ENCODE results near the gene PRUNE1. TPM values are rescaled to one million over a fixed set of nuclear protein-coding genes. Genes with fewer than 3 reads are reported as not detected.

Gene PRUNE1
- total RNA-seq, 2 experiments from 2014 or later: 18.8 to 20.8 TPM

DNA sequence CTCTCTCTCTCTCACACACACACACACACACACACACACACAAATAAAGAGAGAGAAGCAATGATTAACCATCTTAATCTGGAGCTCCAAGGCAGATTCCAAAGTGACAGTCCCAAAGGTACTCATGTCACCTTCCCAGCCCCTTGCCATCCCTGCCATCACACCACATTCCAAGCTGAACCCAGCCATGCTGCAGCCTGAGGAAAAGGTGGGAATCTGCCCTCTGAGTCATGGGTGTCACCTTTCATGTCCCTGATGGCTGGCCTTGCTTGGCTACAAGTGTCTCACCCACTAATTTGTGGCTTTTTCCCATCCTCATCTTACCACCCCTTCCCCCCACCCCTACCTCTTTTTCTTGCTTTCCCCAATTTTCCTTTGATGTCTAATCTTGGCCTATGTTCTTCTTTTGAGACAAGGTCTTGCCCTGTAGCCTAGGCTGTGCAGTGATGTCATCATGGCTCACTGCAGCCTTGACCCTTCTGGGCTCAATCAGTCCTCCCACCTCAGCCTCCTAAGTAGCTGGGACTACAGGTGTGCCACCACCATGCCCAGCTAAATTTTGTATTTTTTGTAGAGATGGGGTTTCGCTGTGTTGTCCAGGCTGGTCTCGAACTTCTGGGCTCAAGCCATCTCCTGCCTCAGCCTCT, 22.9 kb upstream of the PRUNE1 start:
- intact Hi-C loops (cut with micrococcal nuclease; ENCODE audit: unreplicated experiment): no loop called here
- H3K36me3 ChIP-seq (ENCODE audit: insufficient read depth, low read length): no peaks in the 10 kb centered on the region
- H3K4me2 ChIP-seq (ENCODE audit: low read length): no peak overlapping the region
- H3K27ac ChIP-seq (ENCODE audit: low read depth, low read length, poor library complexity, severe bottlenecking): no peak overlapping the region
- ChIA-PET CTCF (ENCODE audit: unreplicated experiment) (no interaction called here), POLR2A (interaction anchor here (0.6 kb wide), 3 partner anchors 11 to 520 kb away, joined by 4 read pairs; no protein-coding TSS in a partner anchor)
- no TSS peak for BruUV-seq (replicated peaks)
- no peaks in the 10 kb centered on the region for H4K20me1 ChIP-seq (ENCODE audit: insufficient read depth, low read length)
- no peaks in the 10 kb centered on the region for H3K9me3 ChIP-seq (ENCODE audit: low read length)
- DNase-seq (ENCODE audit: low spot score): no peak
- no peaks in the 10 kb centered on the region for H3K9me2 ChIP-seq (ENCODE audit: insufficient read depth, low read length)
- no peaks in the 10 kb centered on the region for H3K79me2 ChIP-seq (ENCODE audit: insufficient read depth, low read depth, low read length)
- no peak overlapping the region for H3K4me3 ChIP-seq (ENCODE audit: low read depth, low read length, poor library complexity, severe bottlenecking)
- no peak overlapping the region for H2AFZ ChIP-seq (ENCODE audit: low read length)
- no peak for TF ChIP-seq EZH2phosphoT487 (IDR thresholded peaks at IDR 0.05; ENCODE audit: borderline replicate concordance, low read depth, low read length)
- TF ChIP-seq, protein P1, sequence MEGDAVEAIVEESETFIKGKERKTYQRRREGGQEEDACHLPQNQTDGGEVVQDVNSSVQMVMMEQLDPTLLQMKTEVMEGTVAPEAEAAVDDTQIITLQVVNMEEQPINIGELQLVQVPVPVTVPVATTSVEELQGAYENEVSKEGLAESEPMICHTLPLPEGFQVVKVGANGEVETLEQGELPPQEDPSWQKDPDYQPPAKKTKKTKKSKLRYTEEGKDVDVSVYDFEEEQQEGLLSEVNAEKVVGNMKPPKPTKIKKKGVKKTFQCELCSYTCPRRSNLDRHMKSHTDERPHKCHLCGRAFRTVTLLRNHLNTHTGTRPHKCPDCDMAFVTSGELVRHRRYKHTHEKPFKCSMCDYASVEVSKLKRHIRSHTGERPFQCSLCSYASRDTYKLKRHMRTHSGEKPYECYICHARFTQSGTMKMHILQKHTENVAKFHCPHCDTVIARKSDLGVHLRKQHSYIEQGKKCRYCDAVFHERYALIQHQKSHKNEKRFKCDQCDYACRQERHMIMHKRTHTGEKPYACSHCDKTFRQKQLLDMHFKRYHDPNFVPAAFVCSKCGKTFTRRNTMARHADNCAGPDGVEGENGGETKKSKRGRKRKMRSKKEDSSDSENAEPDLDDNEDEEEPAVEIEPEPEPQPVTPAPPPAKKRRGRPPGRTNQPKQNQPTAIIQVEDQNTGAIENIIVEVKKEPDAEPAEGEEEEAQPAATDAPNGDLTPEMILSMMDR (conservative IDR thresholded peaks at IDR 0.05; ENCODE audit: low read length): no peak
- peaks cover 15% of the 10 kb centered on the region for H3K4me1 ChIP-seq (ENCODE audit: insufficient read depth, low read length, poor library complexity, severe bottlenecking)

DNA sequence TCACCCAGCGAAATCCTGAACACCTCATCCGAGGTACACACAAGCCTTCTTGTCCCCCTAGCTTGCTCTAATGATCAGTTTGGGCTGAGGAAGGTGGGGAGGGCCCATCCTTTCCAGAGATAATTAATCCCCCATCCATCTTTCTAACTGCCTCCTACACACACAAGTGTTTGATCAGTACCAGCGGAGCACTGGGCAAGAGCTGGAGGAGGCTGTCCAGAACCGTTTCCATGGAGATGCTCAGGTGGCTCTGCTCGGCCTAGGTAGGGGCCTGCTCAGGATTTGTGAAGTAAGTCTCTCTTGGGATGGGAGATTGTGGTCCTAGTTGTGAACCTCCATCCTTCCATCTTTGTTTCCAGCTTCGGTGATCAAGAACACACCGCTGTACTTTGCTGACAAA, 20.3 kb upstream of the PRUNE1 start:
- POLR2A ChIA-PET: interaction anchor here (0.6 kb wide), 1 partner anchor 18 kb away, joined by 3 read pairs; no protein-coding TSS in a partner anchor
- intact Hi-C loops (cut with micrococcal nuclease; ENCODE audit: unreplicated experiment): no loop called here

DNA sequence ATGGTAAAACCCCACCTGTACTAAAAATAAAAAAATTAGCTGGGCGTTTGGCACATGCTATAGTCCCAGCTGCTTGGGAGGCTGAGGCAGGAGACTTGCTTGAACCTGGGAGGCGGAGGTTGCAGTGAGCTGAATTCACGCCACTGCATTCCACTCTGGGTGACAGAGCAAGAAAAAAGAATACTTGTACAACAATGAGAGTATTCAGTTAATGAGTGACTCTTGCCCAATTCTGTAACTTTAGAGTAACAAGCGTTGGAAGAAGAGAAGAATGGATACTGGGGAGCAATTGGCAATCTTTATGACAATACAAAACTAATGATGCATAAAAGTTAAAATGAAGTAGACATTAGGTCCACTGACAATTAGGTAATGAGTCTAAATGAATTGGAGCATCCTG, 15.6 kb upstream of the PRUNE1 start:
- Histone ChIP-seq H3K4me2 (ENCODE audit: low read length) (no peak overlapping the region), H4K20me1 (ENCODE audit: insufficient read depth, low read length) (no peaks in the 10 kb centered on the region), H3K4me1 (ENCODE audit: insufficient read depth, low read length, poor library complexity, severe bottlenecking) (no peaks in the 10 kb centered on the region), H3K4me3 (ENCODE audit: low read depth, low read length, poor library complexity, severe bottlenecking) (no peak overlapping the region), H3K36me3 (ENCODE audit: insufficient read depth, low read length) (no peaks in the 10 kb centered on the region), H3K9me2 (ENCODE audit: insufficient read depth, low read length) (no peaks in the 10 kb centered on the region), H3K9me3 (ENCODE audit: low read length) (no peaks in the 10 kb centered on the region), H3K79me2 (ENCODE audit: insufficient read depth, low read depth, low read length) (no peaks in the 10 kb centered on the region), H3K27ac (ENCODE audit: low read depth, low read length, poor library complexity, severe bottlenecking) (no peak overlapping the region), H2AFZ (ENCODE audit: low read length) (no peak overlapping the region)
- DNase-seq (ENCODE audit: low spot score): no peak
- CTCF ChIA-PET (ENCODE audit: unreplicated experiment): no interaction called here
- intact Hi-C loops (cut with micrococcal nuclease; ENCODE audit: unreplicated experiment): no loop called here
- BruUV-seq (replicated peaks): no TSS peak
- TF ChIP-seq, protein P1 (conservative IDR thresholded peaks at IDR 0.05; ENCODE audit: low read length): no peak
- TF ChIP-seq EZH2phosphoT487 (IDR thresholded peaks at IDR 0.05; ENCODE audit: borderline replicate concordance, low read depth, low read length): no peak
- POLR2A ChIA-PET: interaction anchor here (0.8 kb wide), 1 partner anchor 222 kb away, joined by 3 read pairs; no protein-coding TSS in a partner anchor

More for the DNA sequence above, 20.3 kb upstream of the PRUNE1 start:
- H3K79me2 ChIP-seq (ENCODE audit: insufficient read depth, low read depth, low read length): no peaks in the 10 kb centered on the region
- no peaks in the 10 kb centered on the region for H3K9me2 ChIP-seq (ENCODE audit: insufficient read depth, low read length)
- H3K36me3 ChIP-seq (ENCODE audit: insufficient read depth, low read length): no peaks in the 10 kb centered on the region
- no peak overlapping the region for H3K4me3 ChIP-seq (ENCODE audit: low read depth, low read length, poor library complexity, severe bottlenecking)
- H3K4me1 ChIP-seq (ENCODE audit: insufficient read depth, low read length, poor library complexity, severe bottlenecking): no peaks in the 10 kb centered on the region
- no peak overlapping the region for H3K4me2 ChIP-seq (ENCODE audit: low read length)
- no peaks in the 10 kb centered on the region for H4K20me1 ChIP-seq (ENCODE audit: insufficient read depth, low read length)
- CTCF ChIA-PET (ENCODE audit: unreplicated experiment): no interaction called here
- no TSS peak for BruUV-seq (replicated peaks)
- TF ChIP-seq, protein P1 (conservative IDR thresholded peaks at IDR 0.05; ENCODE audit: low read length): no peak
- TF ChIP-seq EZH2phosphoT487 (IDR thresholded peaks at IDR 0.05; ENCODE audit: borderline replicate concordance, low read depth, low read length): no peak
- no peak overlapping the region for H3K27ac ChIP-seq (ENCODE audit: low read depth, low read length, poor library complexity, severe bottlenecking)
- no peak overlapping the region for H2AFZ ChIP-seq (ENCODE audit: low read length)
- no peaks in the 10 kb centered on the region for H3K9me3 ChIP-seq (ENCODE audit: low read length)
- DNase-seq (ENCODE audit: low spot score): no peak

All from OCI-LY7 (cell line).